ENCODE measurements around the gene AUTS2.
"Not testable (repeated sequence)": the region's sequence is repeated elsewhere in the genome, so short reads cannot be mapped to it uniquely, and the experiment has no call there.

Gene AUTS2

GRCh38 chr7:70271617-70272081, 673.4 kb downstream of the AUTS2 start:
- Histone ChIP-seq H3K27ac (ENCODE audit: low read length) (no peak overlapping the region), H3K4me1 (ENCODE audit: control insufficient read depth, insufficient read depth, low read length) (no peaks in the 10 kb centered on the region), H3K27me3 (ENCODE audit: control insufficient read depth in 1 of 2, insufficient read depth in 2 of 2, low read length in 2 of 2) (no peaks in the 10 kb centered on the region), H3K36me3 (ENCODE audit: control insufficient read depth in 2 of 2, insufficient read depth in 2 of 2, low read length in 2 of 2) (no peaks in the 10 kb centered on the region), H3K9me3 (ENCODE audit: control insufficient read depth in 2 of 2, low read length in 2 of 2) (no peaks in the 10 kb centered on the region), H3K9ac (ENCODE audit: low read length in 2 of 2) (no peak overlapping the region), H3K4me3 (ENCODE audit: low read length in 2 of 2) (no peak overlapping the region)

GRCh38 chr7:70275570-70275969, 677.3 kb downstream of the AUTS2 start:
- not testable (repeated sequence) for H3K27ac ChIP-seq (ENCODE audit: low read length); H3K27me3 ChIP-seq (ENCODE audit: control insufficient read depth in 1 of 2, insufficient read depth in 2 of 2, low read length in 2 of 2); H3K9me3 ChIP-seq (ENCODE audit: control insufficient read depth in 2 of 2, low read length in 2 of 2)

GRCh38 chr7:70285187-70285586, 686.9 kb downstream of the AUTS2 start:
- Histone ChIP-seq H3K9ac (ENCODE audit: low read length in 2 of 2) (no peak overlapping the region), H3K9me3 (ENCODE audit: control insufficient read depth in 2 of 2, low read length in 2 of 2) (no peaks in the 10 kb centered on the region), H3K36me3 (ENCODE audit: control insufficient read depth in 2 of 2, insufficient read depth in 2 of 2, low read length in 2 of 2) (no peaks in the 10 kb centered on the region), H3K27me3 (ENCODE audit: control insufficient read depth in 1 of 2, insufficient read depth in 2 of 2, low read length in 2 of 2) (no peaks in the 10 kb centered on the region), H3K27ac (ENCODE audit: low read length) (no peak overlapping the region), H3K4me3 (ENCODE audit: low read length in 2 of 2) (no peak overlapping the region), H3K4me1 (ENCODE audit: control insufficient read depth, insufficient read depth, low read length) (no peaks in the 10 kb centered on the region)

More at GRCh38 chr7:70275570-70275969, 677.3 kb downstream of the AUTS2 start:
- H3K4me1 ChIP-seq (ENCODE audit: control insufficient read depth, insufficient read depth, low read length); H3K9ac ChIP-seq (ENCODE audit: low read length in 2 of 2); H3K4me3 ChIP-seq (ENCODE audit: low read length in 2 of 2); H3K36me3 ChIP-seq (ENCODE audit: control insufficient read depth in 2 of 2, insufficient read depth in 2 of 2, low read length in 2 of 2): not testable (repeated sequence)

- H3K4me3 ChIP-seq (ENCODE audit: low read length in 2 of 2) = no peak overlapping the region
- H3K36me3 ChIP-seq (ENCODE audit: control insufficient read depth in 2 of 2, insufficient read depth in 2 of 2, low read length in 2 of 2) = no peaks in the 10 kb centered on the region
- no peaks in the 10 kb centered on the region for H3K27me3 ChIP-seq (ENCODE audit: control insufficient read depth in 1 of 2, insufficient read depth in 2 of 2, low read length in 2 of 2)
- H3K27ac ChIP-seq (ENCODE audit: low read length) = no peak overlapping the region
- H3K4me1 ChIP-seq (ENCODE audit: control insufficient read depth, insufficient read depth, low read length) = no peaks in the 10 kb centered on the region
- no peak overlapping the region for H3K9ac ChIP-seq (ENCODE audit: low read length in 2 of 2)
- H3K9me3 ChIP-seq (ENCODE audit: control insufficient read depth in 2 of 2, low read length in 2 of 2) = no peaks in the 10 kb centered on the region
Measured at GRCh38 chr7:70285854-70286253, 687.6 kb downstream of the AUTS2 start.

- Histone ChIP-seq H3K27ac (ENCODE audit: low read length) (no peak overlapping the region), H3K9ac (ENCODE audit: low read length in 2 of 2) (no peak overlapping the region), H3K36me3 (ENCODE audit: control insufficient read depth in 2 of 2, insufficient read depth in 2 of 2, low read length in 2 of 2) (no peaks in the 10 kb centered on the region), H3K4me1 (ENCODE audit: control insufficient read depth, insufficient read depth, low read length) (no peaks in the 10 kb centered on the region), H3K4me3 (ENCODE audit: low read length in 2 of 2) (no peak overlapping the region), H3K27me3 (ENCODE audit: control insufficient read depth in 1 of 2, insufficient read depth in 2 of 2, low read length in 2 of 2) (no peaks in the 10 kb centered on the region), H3K9me3 (ENCODE audit: control insufficient read depth in 2 of 2, low read length in 2 of 2) (no peaks in the 10 kb centered on the region)
Measured at GRCh38 chr7:70288781-70289456, 690.6 kb downstream of the AUTS2 start.

DNA sequence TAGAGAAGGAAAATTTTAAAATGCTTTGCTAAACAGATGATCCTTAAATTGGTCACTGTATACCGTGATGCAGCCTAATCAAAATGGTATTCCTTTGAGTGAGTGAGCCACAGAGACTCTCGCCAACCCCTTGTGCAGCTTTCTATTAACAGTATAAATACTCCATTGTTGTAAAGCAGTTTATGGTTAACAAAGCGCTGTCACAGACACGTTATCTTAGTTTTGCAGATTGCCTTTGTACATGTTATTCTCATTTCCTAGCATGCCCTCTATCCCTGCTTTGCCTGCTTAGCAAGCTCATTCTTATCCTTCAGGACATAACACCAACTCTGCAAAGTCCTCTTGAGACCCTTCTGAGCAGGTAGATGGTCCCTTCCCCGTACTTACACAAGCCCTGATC, 694.4 kb downstream of the AUTS2 start:
- Histone ChIP-seq H3K4me1 (ENCODE audit: control insufficient read depth, insufficient read depth, low read length) (no peaks in the 10 kb centered on the region), H3K9me3 (ENCODE audit: control insufficient read depth in 2 of 2, low read length in 2 of 2) (no peaks in the 10 kb centered on the region), H3K27ac (ENCODE audit: low read length) (no peak overlapping the region), H3K9ac (ENCODE audit: low read length in 2 of 2) (no peak overlapping the region), H3K27me3 (ENCODE audit: control insufficient read depth in 1 of 2, insufficient read depth in 2 of 2, low read length in 2 of 2) (no peaks in the 10 kb centered on the region), H3K4me3 (ENCODE audit: low read length in 2 of 2) (no peak overlapping the region), H3K36me3 (ENCODE audit: control insufficient read depth in 2 of 2, insufficient read depth in 2 of 2, low read length in 2 of 2) (no peaks in the 10 kb centered on the region)

GRCh38 chr7:70294211-70294911, 696.1 kb downstream of the AUTS2 start:
- no peak overlapping the region for H3K27ac ChIP-seq (ENCODE audit: low read length)
- H3K27me3 ChIP-seq (ENCODE audit: control insufficient read depth in 1 of 2, insufficient read depth in 2 of 2, low read length in 2 of 2) = no peaks in the 10 kb centered on the region
- no peak overlapping the region for H3K9ac ChIP-seq (ENCODE audit: low read length in 2 of 2)
- H3K9me3 ChIP-seq (ENCODE audit: control insufficient read depth in 2 of 2, low read length in 2 of 2) = no peaks in the 10 kb centered on the region
- H3K4me1 ChIP-seq (ENCODE audit: control insufficient read depth, insufficient read depth, low read length) = no peaks in the 10 kb centered on the region
- H3K36me3 ChIP-seq (ENCODE audit: control insufficient read depth in 2 of 2, insufficient read depth in 2 of 2, low read length in 2 of 2) = peaks cover 0 to 1% of the 10 kb centered on the region in 2 donors
- H3K4me3 ChIP-seq (ENCODE audit: low read length in 2 of 2) = no peak overlapping the region

DNA sequence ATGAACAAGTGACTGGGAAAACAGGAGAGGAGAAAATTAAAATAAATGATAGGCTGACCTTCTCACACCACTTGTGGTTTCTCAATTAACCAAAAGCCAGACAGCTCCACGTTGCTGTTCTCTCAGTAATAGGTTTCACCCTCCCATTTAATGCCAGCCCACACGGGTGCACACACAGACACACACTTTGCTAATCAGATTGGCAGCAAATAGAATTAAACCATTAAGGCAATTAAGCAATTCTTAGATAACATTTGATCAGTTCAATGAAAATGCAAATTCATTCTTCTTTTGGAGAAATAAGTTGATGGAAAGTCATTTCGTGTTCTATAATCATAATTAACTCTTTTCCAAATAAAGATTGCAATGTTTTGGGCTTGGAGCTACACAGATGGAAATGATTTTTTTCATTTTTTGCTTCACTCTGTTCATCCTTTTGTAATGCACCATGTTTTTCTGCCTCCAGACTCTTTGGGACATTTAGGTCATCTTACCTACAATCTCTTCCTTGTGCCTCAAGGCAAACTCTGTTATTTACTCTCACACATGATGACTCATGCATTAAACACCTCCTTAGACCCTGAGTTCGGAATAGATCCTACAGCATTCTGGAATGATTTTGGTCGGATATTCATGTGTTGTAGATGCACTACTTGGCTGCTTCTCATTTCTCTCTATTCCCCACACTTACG, 700.7 kb downstream of the AUTS2 start:
- Histone ChIP-seq H3K27me3 (ENCODE audit: control insufficient read depth in 1 of 2, insufficient read depth in 2 of 2, low read length in 2 of 2) (no peaks in the 10 kb centered on the region), H3K9ac (ENCODE audit: low read length in 2 of 2) (no peak overlapping the region), H3K4me3 (ENCODE audit: low read length in 2 of 2) (no peak overlapping the region), H3K36me3 (ENCODE audit: control insufficient read depth in 2 of 2, insufficient read depth in 2 of 2, low read length in 2 of 2) (peaks cover 0 to 2% of the 10 kb centered on the region in 2 donors), H3K9me3 (ENCODE audit: control insufficient read depth in 2 of 2, low read length in 2 of 2) (no peaks in the 10 kb centered on the region), H3K27ac (ENCODE audit: low read length) (no peak overlapping the region), H3K4me1 (ENCODE audit: control insufficient read depth, insufficient read depth, low read length) (no peaks in the 10 kb centered on the region)

DNA sequence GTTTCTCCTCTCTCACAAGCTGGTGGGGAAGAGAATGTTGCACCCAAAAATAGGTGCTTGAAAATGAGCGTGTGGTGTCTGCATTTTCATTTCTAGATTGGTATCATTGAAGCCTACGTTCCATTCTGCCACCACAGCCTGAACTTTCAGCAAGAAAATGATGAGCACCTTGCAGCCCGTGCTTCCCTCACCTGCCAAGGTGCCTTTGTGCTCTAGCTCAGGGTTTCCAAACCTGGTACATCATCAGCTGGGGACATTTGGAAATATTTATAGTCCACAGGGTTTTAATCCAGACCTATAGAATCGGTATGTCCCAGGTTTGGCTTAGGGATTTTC, 701.2 kb downstream of the AUTS2 start:
- Histone ChIP-seq H3K27ac (ENCODE audit: low read length) (no peak overlapping the region), H3K9ac (ENCODE audit: low read length in 2 of 2) (no peak overlapping the region), H3K36me3 (ENCODE audit: control insufficient read depth in 2 of 2, insufficient read depth in 2 of 2, low read length in 2 of 2) (peaks cover 0 to 2% of the 10 kb centered on the region in 2 donors), H3K9me3 (ENCODE audit: control insufficient read depth in 2 of 2, low read length in 2 of 2) (no peaks in the 10 kb centered on the region), H3K4me3 (ENCODE audit: low read length in 2 of 2) (no peak overlapping the region), H3K4me1 (ENCODE audit: control insufficient read depth, insufficient read depth, low read length) (no peaks in the 10 kb centered on the region), H3K27me3 (ENCODE audit: control insufficient read depth in 1 of 2, insufficient read depth in 2 of 2, low read length in 2 of 2) (no peaks in the 10 kb centered on the region)

- Histone ChIP-seq H3K27me3 (ENCODE audit: control insufficient read depth in 1 of 2, insufficient read depth in 2 of 2, low read length in 2 of 2) (no peaks in the 10 kb centered on the region), H3K27ac (ENCODE audit: low read length) (no peak overlapping the region), H3K9ac (ENCODE audit: low read length in 2 of 2) (no peak overlapping the region), H3K4me3 (ENCODE audit: low read length in 2 of 2) (no peak overlapping the region), H3K4me1 (ENCODE audit: control insufficient read depth, insufficient read depth, low read length) (no peaks in the 10 kb centered on the region), H3K36me3 (ENCODE audit: control insufficient read depth in 2 of 2, insufficient read depth in 2 of 2, low read length in 2 of 2) (peaks cover 0 to 2% of the 10 kb centered on the region in 2 donors), H3K9me3 (ENCODE audit: control insufficient read depth in 2 of 2, low read length in 2 of 2) (no peaks in the 10 kb centered on the region)
Measured at GRCh38 chr7:70301673-70302185, 703.5 kb downstream of the AUTS2 start.
